HG02588 (cell line): ENCODE results near the gene HOXD12.

Experiments used
- ATAC-seq: cut with Tn5 transposase; IDR thresholded peaks from one replicate; pipeline ENCODE4 v1.9.1; 2021; ENCODE audit warnings: mild to moderate bottlenecking, moderate library complexity; ENCODE audit not compliant: unreplicated experiment

Gene HOXD12

GRCh38 chr2:176099728-176100546 is at the start of gene HOXD12:
Gene HOXD12 (plus strand): TSS chr2:176099795. CDS start chr2:176099802, 7 bp downstream.
- no peak for ATAC-seq

- ATAC-seq, result no peak
These were observed 43.2 kb upstream of the HOXD12 start for GRCh38 chr2:176056406-176056805.

GRCh38 chr2:176063958-176064357 is 35.6 kb upstream of the HOXD12 start:
- ATAC-seq, result no peak

- no peak for ATAC-seq
These were observed 32.7 kb upstream of the HOXD12 start for GRCh38 chr2:176066645-176067588.

GRCh38 chr2:176067589-176068418 is 31.8 kb upstream of the HOXD12 start:
- ATAC-seq, result no peak

GRCh38 chr2:176068419-176068832 is 31.2 kb upstream of the HOXD12 start:
- ATAC-seq, result no peak

GRCh38 chr2:176071330-176072291 is 28.0 kb upstream of the HOXD12 start:
- ATAC-seq, result no peak

- no peak for ATAC-seq
These were observed 27.3 kb upstream of the HOXD12 start for GRCh38 chr2:176072292-176072669.

GRCh38 chr2:176072951-176073904 is 26.4 kb upstream of the HOXD12 start:
- no peak for ATAC-seq

- ATAC-seq, result no peak
These were observed 24.6 kb upstream of the HOXD12 start for GRCh38 chr2:176074919-176075425.

GRCh38 chr2:176075481-176075880 is 24.1 kb upstream of the HOXD12 start:
- ATAC-seq, result no peak

- ATAC-seq, result no peak
These were observed 23.5 kb upstream of the HOXD12 start for GRCh38 chr2:176076063-176076462.

- no peak for ATAC-seq
These were observed 22.8 kb upstream of the HOXD12 start for GRCh38 chr2:176076796-176077195.

GRCh38 chr2:176078541-176079284 is 20.9 kb upstream of the HOXD12 start:
- no peak for ATAC-seq

- no peak for ATAC-seq
These were observed 20.2 kb upstream of the HOXD12 start for GRCh38 chr2:176079285-176079830.

GRCh38 chr2:176079831-176080539 is 19.6 kb upstream of the HOXD12 start:
- ATAC-seq, result no peak
